ENCODE results near the gene FGFR1OP2.
"Not testable (repeated sequence)": the region's sequence is repeated elsewhere in the genome, so short reads cannot be mapped to it uniquely, and the experiment has no call there.

The FGFR1OP2 gene

GRCh38 chr12:26941215-26941594 is 2.9 kb downstream of the FGFR1OP2 start:
- DNase-seq (ENCODE audit: low read depth, low spot score): no peak

DNA sequence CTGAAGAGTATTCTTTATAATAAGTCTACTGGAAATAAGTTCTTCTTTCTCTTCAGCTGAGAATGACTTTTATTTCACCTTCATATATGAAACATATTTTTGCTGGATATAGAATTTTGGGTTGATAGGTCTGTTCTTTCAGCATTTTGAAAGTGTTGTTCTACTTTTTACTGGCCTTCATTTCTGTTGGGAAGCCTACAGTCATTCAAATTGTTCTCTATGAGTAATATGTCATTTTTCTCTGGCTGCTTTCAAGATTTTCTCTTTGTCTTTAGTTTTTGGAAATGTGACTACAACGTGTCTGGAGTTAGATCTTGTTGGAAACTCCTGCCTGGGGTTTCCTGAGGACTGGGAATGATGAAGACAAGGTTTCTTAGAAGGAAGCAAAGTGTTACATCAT is 10.0 kb downstream of the FGFR1OP2 start:
- DNase-seq (ENCODE audit: low read depth, low spot score): no peak

- no peak for DNase-seq (ENCODE audit: low read depth, low spot score)
These were observed 15.2 kb downstream of the FGFR1OP2 start for GRCh38 chr12:26953447-26953846.

DNA sequence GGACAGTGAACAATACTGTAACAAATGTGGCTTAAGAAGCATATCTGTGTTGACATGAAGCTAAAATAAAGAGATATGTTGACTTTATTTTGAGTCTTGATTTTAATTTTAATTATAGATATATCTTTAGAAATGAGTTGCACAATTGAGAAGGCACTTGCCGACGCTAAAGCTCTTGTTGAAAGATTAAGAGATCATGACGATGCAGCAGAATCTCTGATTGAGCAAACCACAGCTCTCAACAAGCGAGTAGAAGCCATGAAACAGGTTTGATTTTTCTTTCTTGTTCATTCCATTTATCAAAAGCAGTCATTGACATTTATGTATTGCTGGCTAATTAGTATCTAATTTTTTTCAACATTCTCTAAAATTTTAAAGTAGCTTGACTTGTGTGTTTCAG is 15.8 kb downstream of the FGFR1OP2 start:
- no peak for DNase-seq (ENCODE audit: low read depth, low spot score)

GRCh38 chr12:26961391-26961790 is 23.1 kb downstream of the FGFR1OP2 start:
- not testable (repeated sequence) for DNase-seq (ENCODE audit: low read depth, low spot score)

DNA sequence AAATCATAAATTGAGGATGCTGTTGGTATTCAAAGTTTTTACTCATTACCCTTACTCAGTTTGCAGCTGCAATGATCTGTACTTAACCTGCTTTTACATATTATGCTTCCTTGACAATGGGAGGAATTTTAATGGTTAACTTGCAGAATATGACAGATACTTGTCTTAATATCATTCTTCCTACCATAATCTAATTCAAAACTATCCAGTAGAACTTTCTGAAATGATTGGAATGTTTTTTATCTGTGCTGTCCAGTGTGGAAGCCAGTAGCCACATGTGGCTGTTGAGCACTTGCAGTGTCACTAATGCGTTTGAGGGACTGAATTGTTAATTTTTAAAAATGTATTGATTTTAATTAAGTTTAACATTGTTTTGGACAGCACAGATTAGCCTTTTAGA is 23.5 kb downstream of the FGFR1OP2 start:
- DNase-seq (ENCODE audit: low read depth, low spot score): no peak

GRCh38 chr12:26963413-26963812 is 25.1 kb downstream of the FGFR1OP2 start:
- no peak for DNase-seq (ENCODE audit: low read depth, low spot score)

DNA sequence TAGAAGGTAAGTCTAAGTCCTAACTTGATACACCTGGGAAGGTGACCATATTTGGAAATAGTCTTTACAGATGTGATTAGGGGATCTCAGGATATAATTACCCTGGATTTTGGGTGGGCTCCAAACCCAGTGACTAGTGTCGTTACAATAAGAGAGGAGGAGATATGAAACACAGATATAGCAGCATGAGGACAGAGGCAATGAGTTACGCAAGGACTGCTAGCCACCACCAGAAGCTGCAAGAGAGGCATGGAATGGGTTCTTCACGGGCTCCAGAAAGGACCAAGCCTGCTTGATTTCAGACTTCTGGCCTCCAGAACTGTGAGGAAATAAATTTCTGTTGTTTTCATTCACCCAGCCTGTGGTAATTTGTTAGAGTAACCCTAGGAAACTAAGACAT is 28.6 kb downstream of the FGFR1OP2 start:
- DNase-seq (ENCODE audit: low read depth, low spot score): no peak

GRCh38 chr12:26970136-26970535 is 31.9 kb downstream of the FGFR1OP2 start:
- no peak for DNase-seq (ENCODE audit: low read depth, low spot score)

- no peak for DNase-seq (ENCODE audit: low read depth, low spot score)
These were observed 33.7 kb downstream of the FGFR1OP2 start for GRCh38 chr12:26971963-26972362.

GRCh38 chr12:26976687-26977086 is 38.4 kb downstream of the FGFR1OP2 start:
- DNase-seq (ENCODE audit: low read depth, low spot score): no peak

DNA sequence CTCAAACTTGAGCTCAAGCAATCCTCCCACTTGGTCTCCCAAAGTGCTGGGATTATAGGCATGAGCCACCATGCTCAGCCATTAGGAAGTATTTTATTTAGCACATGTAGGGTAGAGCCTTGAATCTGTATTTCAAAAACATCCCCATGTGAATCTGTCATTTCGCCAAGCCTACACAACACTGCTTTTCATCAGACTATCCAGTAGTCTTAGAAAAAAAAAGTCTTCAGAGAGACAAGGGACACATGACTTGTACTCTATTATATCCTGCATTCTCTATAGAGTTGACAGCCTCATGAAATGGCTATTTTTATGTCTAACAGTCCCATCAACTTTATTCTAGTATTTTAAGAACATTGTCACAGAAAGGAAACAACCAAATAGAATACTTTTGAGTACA is 40.5 kb downstream of the FGFR1OP2 start:
- no peak for DNase-seq (ENCODE audit: low read depth, low spot score)

- no peak for DNase-seq (ENCODE audit: low read depth, low spot score)
These were observed 41.5 kb downstream of the FGFR1OP2 start for GRCh38 chr12:26979733-26980132.

DNA sequence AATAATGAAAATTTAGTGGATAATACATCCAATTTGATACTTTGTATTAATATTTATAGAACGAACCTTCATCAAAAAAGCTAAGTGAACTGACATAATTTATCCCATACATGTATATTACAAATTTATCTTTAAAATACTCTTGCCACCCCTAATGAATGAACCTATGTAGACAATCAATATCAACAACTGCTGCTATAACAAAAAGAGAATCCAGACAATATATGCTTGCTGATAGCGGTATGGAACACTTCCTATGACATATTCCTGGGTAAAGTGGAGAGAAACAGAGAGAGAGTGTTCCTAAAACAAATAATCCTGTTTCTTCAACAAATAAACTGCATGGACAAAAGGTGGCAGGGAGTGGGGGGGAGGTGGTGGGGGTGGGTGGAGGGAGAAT is 44.6 kb downstream of the FGFR1OP2 start:
- DNase-seq (ENCODE audit: low read depth, low spot score): no peak

- DNase-seq (ENCODE audit: low read depth, low spot score): no peak
These were observed 49.6 kb downstream of the FGFR1OP2 start for GRCh38 chr12:26987634-26988424.

DNA sequence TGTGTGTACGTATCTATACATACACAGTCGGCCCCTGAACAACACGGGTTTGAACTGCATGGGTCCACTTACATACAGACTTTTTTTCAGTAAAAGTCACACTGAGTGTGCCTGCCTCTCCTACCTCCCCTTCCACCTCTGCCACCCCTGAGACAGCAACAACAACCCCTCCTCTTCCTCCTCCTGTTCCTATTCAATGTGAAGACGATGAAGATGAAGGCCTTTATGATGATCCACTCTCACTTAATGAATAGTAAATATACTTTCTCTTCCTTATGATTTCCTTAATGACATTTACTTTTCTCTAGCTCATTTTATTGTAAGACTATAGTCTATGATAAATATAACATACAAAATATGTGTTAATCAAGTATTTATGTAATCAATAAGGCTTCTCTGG is 50.4 kb downstream of the FGFR1OP2 start:
- DNase-seq (ENCODE audit: low read depth, low spot score): no peak

DNA sequence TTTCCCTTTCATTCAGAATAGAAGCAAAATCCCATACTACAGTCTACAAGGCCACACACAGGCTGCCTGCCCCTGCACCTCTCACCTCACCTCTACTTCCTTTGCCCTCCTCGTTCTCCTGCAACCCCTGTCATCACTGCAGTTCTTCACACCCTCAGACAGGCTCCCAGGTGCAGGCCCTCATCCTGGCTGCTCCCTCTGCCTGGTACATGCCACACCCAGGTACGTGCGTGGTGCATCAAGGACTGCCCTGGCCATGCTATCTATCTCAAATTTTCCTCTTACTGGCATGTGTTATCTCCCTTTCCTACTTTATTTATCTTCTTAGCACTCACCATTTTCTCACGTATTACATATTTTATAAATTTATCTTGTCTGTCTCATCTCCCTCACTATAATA is 51.6 kb downstream of the FGFR1OP2 start:
- no peak for DNase-seq (ENCODE audit: low read depth, low spot score)

- no peak for DNase-seq (ENCODE audit: low read depth, low spot score)
These were observed 53.6 kb downstream of the FGFR1OP2 start for GRCh38 chr12:26991826-26992225.

- no peak for DNase-seq (ENCODE audit: low read depth, low spot score)
These were observed 55.8 kb downstream of the FGFR1OP2 start for GRCh38 chr12:26994109-26994508.

DNA sequence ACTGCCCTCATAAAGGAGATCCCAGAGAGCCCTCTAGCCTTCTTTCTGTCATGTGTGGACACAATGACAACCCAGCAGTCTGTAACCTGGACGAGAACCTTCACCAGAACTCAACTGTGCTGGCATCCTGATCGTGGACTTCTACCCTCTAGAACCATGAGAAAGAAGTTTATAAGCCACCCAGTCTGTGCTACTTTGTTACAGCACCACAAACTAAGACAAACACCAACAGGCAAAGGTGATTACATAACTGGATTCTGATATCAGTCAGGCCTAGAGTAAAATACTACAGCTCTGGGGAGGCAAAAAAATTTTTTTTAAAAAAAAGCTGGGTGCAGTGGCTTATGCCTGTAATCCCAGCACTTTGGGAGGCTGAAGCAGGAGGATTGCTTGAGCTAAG is 57.4 kb downstream of the FGFR1OP2 start:
- no peak for DNase-seq (ENCODE audit: low read depth, low spot score)

DNA sequence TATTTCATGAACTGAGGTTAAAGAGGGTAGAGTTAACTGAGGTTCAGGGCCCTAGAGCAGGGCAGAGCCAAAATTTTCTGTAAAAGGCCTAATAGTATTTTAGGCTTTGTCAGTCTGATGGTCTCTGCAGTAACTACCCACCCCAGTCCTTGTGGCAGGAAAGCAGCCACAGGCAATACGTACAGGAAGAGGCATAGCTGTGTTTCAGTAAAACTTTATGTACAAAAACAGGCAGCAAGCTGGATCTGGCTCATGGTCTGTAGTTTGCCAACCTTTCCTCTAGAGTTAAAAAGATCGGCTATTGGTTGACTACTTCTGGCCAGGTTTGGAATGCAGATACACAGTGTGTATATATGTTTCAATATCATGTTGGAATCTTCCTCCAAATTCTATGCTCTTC is 58.7 kb downstream of the FGFR1OP2 start:
- no peak for DNase-seq (ENCODE audit: low read depth, low spot score)

DNA sequence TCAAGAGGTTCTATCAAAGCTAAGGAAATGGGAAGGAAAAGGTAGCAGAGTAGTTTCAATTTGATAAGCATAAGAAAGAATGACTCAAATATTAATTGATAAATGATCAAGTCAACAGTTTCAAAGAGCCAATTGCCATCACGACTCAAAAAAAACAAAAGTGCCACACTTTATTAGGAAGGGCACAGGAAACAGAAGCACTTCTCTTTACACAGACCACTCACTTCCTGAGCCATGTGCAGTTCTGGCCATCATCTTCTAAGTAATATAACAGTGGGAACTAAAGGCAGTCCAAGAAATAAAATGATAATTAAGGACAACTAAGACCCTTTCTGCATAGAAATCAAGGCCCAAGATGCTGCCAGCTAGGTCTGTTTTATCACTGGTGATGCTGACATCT is 62.7 kb downstream of the FGFR1OP2 start:
- DNase-seq (ENCODE audit: low read depth, low spot score): no peak

GRCh38 chr12:27001663-27002062 is 63.4 kb downstream of the FGFR1OP2 start:
- DNase-seq (ENCODE audit: low read depth, low spot score): no peak

DNA sequence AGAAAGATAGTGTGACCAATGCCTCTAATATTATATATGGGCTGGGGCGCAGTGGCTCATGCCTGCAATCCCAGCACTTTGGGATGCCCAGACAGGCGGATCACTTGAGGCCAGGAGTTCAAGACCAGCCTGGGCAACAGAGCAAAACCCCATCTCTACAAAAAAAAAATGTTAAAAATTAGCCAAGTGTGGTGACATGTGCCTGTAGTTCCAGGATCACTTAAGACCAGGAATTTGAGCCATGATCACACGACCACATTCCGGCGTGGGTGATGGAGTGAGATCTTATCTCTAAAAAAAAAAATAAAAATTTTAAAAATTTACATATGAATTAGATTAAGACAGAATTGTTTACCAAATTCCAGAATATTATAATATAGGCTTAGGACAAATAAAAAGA is 63.9 kb downstream of the FGFR1OP2 start:
- no peak for DNase-seq (ENCODE audit: low read depth, low spot score)
